Measurements from ENCODE around the gene GGCT.

Gene GGCT

DNA sequence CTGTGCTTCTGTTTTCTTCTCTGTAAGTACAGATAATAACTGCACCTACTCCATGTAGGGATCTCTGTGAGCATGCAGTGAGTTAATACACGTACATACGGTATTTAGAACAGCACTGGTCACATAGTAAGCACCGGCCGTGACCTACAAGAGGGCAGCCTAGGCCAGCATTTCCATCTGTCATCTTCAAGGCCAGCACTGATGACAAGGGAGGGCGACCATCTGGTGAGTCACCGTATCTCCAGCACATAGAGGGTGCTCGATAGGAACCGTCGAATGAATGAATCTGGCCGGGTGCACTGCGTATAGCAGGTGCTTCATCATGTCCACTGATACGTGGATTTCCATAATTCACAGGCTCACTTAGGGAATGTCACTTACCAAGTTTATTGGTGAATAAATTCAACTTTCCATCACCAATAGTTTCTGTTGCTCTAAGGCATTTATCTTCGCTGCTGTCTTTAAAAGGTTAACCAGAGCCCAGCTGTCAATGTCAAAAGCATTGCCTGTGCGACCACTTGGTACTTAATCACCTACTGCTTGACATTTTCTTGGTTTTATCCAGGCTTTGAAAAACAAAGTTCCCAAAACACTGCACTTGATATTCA is 34.4 kb downstream of the GGCT start:
- TF ChIP-seq KLF1 (tag by site-specific recombination; IDR thresholded peaks at IDR 0.05): no peak
- TF ChIP-seq ZNF791 (tag by site-specific recombination; IDR thresholded peaks at IDR 0.05): no peak
- no peak for TF ChIP-seq ZIC2 (tag by site-specific recombination; IDR thresholded peaks at IDR 0.05)
- no peak for TF ChIP-seq ZFP69B (tag by site-specific recombination; IDR thresholded peaks at IDR 0.05)
- TF ChIP-seq HOXD13 (CRISPR knock-in tag; IDR thresholded peaks at IDR 0.05; ENCODE audit: borderline replicate concordance): no peak
- TF ChIP-seq ZNF558 (tag by site-specific recombination; IDR thresholded peaks at IDR 0.05): no peak
- no peak for TF ChIP-seq YY2 (tag by site-specific recombination; IDR thresholded peaks at IDR 0.05)
- no peak for TF ChIP-seq ZNF626 (tag by site-specific recombination; IDR thresholded peaks at IDR 0.05)
- no peak for TF ChIP-seq ZNF530 (tag by site-specific recombination; IDR thresholded peaks at IDR 0.05; ENCODE audit: low read depth)
- TF ChIP-seq ZNF830 (tag by site-specific recombination; IDR thresholded peaks at IDR 0.05; ENCODE audit: low read depth): no peak
- no peak for TF ChIP-seq TRIM28 (IDR thresholded peaks at IDR 0.05; ENCODE audit: borderline replicate concordance, low read length)
- no peak for TF ChIP-seq GLI2 (tag by site-specific recombination; IDR thresholded peaks at IDR 0.05; ENCODE audit: borderline replicate concordance, low read depth)
- no peak for TF ChIP-seq ZNF792 (tag by site-specific recombination; IDR thresholded peaks at IDR 0.05)
- H3K4me1 ChIP-seq (ENCODE audit: control insufficient read depth, insufficient read depth, low read length): no peaks in the 10 kb centered on the region; the same call in 1 of the 2 replicates
- H3K36me3 ChIP-seq (ENCODE audit: control insufficient read depth in 2 of 2, insufficient read depth in 1 of 2, low read length in 2 of 2): peaks cover 0 to 4% of the 10 kb centered on the region in 2 experiments; a peak in 1 of 3 replicates
- no peak overlapping the region for H3K4me3 ChIP-seq (ENCODE audit: low read depth, low read length)
- CTCF ChIA-PET: interaction anchor here (0.9 to 2.4 kb wide), 6 partner anchors 8 to 194 kb away, joined by 3 to 10 read pairs (median 6); partner anchors contain the start of gene NOD1
- H3K27ac ChIP-seq (ENCODE audit: extremely low read depth, low read depth, low read length): no peak overlapping the region
- no peaks in the 10 kb centered on the region for H3K9me3 ChIP-seq (ENCODE audit: control insufficient read depth, insufficient read depth, low read depth, low read length)
- POLR2A ChIA-PET: interaction anchor here (1.4 kb wide), 1 partner anchor 8 kb away, joined by 17 read pairs; the partner anchor contains the start of gene NOD1

DNA sequence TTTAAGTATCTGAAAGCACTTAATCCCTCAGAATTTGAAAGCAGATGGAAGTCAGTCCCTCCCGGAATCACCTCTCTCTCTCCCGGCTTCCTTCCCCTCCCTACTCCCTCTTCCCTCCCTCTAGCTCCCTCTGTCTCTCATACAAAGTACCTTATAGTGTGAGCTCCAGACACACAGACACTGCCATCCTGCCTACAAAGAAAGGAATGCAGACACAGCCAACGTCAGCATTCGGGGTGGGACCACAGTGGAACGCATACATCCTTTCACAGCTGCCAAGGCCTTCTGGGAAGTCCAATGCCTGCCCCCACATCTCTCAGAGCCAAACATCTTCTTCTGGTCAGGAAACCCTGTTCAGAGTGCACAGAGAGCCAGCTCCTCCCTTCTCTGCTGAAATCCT is 35.3 kb downstream of the GGCT start:
- no peak overlapping the region for H3K4me3 ChIP-seq (ENCODE audit: low read depth, low read length)
- CTCF ChIA-PET: interaction anchor here (0.6 to 2.4 kb wide), 11 partner anchors 9 to 819 kb away, joined by 3 to 10 read pairs (median 5); partner anchors contain the start of gene NOD1
- POLR2A ChIA-PET: interaction anchor here (0.5 to 1.4 kb wide), 2 partner anchors 9 to 11 kb away, joined by 3 to 17 read pairs; partner anchors contain the start of gene NOD1
- no peak overlapping the region for H3K27ac ChIP-seq (ENCODE audit: extremely low read depth, low read depth, low read length)
- H3K36me3 ChIP-seq (ENCODE audit: control insufficient read depth in 2 of 2, insufficient read depth in 1 of 2, low read length in 2 of 2): no peaks in the 10 kb centered on the region
- no peaks in the 10 kb centered on the region for H3K9me3 ChIP-seq (ENCODE audit: control insufficient read depth, insufficient read depth, low read depth, low read length)
- H3K4me1 ChIP-seq (ENCODE audit: control insufficient read depth, insufficient read depth, low read length): no peaks in the 10 kb centered on the region; the same call in 1 of the 2 replicates
- TF ChIP-seq, protein P1, sequence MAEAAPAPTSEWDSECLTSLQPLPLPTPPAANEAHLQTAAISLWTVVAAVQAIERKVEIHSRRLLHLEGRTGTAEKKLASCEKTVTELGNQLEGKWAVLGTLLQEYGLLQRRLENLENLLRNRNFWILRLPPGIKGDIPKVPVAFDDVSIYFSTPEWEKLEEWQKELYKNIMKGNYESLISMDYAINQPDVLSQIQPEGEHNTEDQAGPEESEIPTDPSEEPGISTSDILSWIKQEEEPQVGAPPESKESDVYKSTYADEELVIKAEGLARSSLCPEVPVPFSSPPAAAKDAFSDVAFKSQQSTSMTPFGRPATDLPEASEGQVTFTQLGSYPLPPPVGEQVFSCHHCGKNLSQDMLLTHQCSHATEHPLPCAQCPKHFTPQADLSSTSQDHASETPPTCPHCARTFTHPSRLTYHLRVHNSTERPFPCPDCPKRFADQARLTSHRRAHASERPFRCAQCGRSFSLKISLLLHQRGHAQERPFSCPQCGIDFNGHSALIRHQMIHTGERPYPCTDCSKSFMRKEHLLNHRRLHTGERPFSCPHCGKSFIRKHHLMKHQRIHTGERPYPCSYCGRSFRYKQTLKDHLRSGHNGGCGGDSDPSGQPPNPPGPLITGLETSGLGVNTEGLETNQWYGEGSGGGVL (tag by site-specific recombination; IDR thresholded peaks at IDR 0.05): peak; percentile 89
- TF ChIP-seq, protein P2, sequence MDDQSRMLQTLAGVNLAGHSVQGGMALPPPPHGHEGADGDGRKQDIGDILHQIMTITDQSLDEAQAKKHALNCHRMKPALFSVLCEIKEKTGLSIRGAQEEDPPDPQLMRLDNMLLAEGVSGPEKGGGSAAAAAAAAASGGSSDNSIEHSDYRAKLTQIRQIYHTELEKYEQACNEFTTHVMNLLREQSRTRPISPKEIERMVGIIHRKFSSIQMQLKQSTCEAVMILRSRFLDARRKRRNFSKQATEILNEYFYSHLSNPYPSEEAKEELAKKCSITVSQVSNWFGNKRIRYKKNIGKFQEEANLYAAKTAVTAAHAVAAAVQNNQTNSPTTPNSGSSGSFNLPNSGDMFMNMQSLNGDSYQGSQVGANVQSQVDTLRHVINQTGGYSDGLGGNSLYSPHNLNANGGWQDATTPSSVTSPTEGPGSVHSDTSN (CRISPR knock-in tag; IDR thresholded peaks at IDR 0.05): no peak
- TF ChIP-seq, protein P3, sequence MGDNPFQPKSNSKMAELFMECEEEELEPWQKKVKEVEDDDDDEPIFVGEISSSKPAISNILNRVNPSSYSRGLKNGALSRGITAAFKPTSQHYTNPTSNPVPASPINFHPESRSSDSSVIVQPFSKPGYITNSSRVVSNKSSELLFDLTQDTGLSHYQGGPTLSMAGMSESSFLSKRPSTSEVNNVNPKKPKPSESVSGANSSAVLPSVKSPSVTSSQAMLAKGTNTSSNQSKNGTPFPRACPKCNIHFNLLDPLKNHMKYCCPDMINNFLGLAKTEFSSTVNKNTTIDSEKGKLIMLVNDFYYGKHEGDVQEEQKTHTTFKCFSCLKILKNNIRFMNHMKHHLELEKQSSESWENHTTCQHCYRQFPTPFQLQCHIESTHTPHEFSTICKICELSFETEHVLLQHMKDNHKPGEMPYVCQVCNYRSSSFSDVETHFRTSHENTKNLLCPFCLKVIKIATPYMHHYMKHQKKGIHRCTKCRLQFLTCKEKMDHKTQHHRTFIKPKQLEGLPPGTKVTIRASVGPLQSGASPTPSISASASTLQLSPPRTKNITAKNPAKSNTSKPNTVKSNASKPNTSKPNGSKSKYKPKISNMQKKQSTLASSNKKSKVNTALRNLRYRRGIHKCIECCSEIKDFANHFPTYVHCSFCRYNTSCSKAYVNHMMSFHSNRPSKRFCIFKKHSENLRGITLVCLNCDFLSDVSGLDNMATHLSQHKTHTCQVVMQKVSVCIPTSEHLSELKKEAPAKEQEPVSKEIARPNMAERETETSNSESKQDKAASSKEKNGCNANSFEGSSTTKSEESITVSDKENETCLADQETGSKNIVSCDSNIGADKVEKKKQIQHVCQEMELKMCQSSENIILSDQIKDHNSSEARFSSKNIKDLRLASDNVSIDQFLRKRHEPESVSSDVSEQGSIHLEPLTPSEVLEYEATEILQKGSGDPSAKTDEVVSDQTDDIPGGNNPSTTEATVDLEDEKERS (tag by site-specific recombination; IDR thresholded peaks at IDR 0.05): no peak
- TF ChIP-seq, protein P4, sequence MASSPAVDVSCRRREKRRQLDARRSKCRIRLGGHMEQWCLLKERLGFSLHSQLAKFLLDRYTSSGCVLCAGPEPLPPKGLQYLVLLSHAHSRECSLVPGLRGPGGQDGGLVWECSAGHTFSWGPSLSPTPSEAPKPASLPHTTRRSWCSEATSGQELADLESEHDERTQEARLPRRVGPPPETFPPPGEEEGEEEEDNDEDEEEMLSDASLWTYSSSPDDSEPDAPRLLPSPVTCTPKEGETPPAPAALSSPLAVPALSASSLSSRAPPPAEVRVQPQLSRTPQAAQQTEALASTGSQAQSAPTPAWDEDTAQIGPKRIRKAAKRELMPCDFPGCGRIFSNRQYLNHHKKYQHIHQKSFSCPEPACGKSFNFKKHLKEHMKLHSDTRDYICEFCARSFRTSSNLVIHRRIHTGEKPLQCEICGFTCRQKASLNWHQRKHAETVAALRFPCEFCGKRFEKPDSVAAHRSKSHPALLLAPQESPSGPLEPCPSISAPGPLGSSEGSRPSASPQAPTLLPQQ (tag by site-specific recombination; IDR thresholded peaks at IDR 0.05): peak; percentile 38; the same call in 1 of the 2 replicates
- no peak for TF ChIP-seq ZNF350 (tag by site-specific recombination; IDR thresholded peaks at IDR 0.05)
- TF ChIP-seq, protein P5, sequence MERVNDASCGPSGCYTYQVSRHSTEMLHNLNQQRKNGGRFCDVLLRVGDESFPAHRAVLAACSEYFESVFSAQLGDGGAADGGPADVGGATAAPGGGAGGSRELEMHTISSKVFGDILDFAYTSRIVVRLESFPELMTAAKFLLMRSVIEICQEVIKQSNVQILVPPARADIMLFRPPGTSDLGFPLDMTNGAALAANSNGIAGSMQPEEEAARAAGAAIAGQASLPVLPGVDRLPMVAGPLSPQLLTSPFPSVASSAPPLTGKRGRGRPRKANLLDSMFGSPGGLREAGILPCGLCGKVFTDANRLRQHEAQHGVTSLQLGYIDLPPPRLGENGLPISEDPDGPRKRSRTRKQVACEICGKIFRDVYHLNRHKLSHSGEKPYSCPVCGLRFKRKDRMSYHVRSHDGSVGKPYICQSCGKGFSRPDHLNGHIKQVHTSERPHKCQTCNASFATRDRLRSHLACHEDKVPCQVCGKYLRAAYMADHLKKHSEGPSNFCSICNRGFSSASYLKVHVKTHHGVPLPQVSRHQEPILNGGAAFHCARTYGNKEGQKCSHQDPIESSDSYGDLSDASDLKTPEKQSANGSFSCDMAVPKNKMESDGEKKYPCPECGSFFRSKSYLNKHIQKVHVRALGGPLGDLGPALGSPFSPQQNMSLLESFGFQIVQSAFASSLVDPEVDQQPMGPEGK (tag by site-specific recombination; IDR thresholded peaks at IDR 0.05): no peak
- TF ChIP-seq ZNF654 (tag by site-specific recombination; IDR thresholded peaks at IDR 0.05; ENCODE audit: low read depth): no peak
- no peak for TF ChIP-seq ZNF76 (tag by site-specific recombination; IDR thresholded peaks at IDR 0.05; ENCODE audit: borderline replicate concordance, low read depth)
- no peak for TF ChIP-seq ZNF174 (tag by site-specific recombination; IDR thresholded peaks at IDR 0.05)
- no peak for TF ChIP-seq ZNF544 (tag by site-specific recombination; IDR thresholded peaks at IDR 0.05)
- TF ChIP-seq, protein P6, sequence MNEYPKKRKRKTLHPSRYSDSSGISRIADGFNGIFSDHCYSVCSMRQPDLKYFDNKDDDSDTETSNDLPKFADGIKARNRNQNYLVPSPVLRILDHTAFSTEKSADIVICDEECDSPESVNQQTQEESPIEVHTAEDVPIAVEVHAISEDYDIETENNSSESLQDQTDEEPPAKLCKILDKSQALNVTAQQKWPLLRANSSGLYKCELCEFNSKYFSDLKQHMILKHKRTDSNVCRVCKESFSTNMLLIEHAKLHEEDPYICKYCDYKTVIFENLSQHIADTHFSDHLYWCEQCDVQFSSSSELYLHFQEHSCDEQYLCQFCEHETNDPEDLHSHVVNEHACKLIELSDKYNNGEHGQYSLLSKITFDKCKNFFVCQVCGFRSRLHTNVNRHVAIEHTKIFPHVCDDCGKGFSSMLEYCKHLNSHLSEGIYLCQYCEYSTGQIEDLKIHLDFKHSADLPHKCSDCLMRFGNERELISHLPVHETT (tag by site-specific recombination; IDR thresholded peaks at IDR 0.05): no peak
